Fibroblast of lung (primary cell): ENCODE results near the gene TCTN3.

Experiments
- CTCF ChIP-seq, 2 donors: IDR thresholded peaks in 1 of 2; conservative IDR thresholded peaks in 1 of 2; 1 replicate in 1 of 2; 2 replicates in 1 of 2; pipeline ENCODE4 v1.5.1; 2011 to 2012; ENCODE audit warnings: low read length in 2 of 2, control low read depth in 1 of 2, inconsistent platforms in 1 of 2, low read depth in 1 of 2, mild to moderate bottlenecking in 1 of 2
- EZH2 ChIP-seq: IDR thresholded peaks from 2 replicates; pipeline ENCODE4 v1.5.1; 2012; ENCODE audit warnings: low read length, control low read depth, mild to moderate bottlenecking; ENCODE audit errors: missing control alignments

GRCh38 chr10:95716866-95717265 is 23.1 kb upstream of the TCTN3 start:
- TF ChIP-seq CTCF (conservative IDR thresholded peaks at IDR 0.05 in 1 of 2, IDR thresholded peaks at IDR 0.05 in 1 of 2; ENCODE audit: low read depth in 1 of 2, low read length in 2 of 2) (no peak), EZH2 (no peak)
